OCI-LY3 (cell line): ENCODE results near the gene SEC31B.

Experiments used
- H2AFZ ChIP-seq: fragments of 200-600, 300-600 bp; shearing (Covaris generic); 2 replicates; pipeline ENCODE4 v1.6.0; 2014; ENCODE audit warnings: antibody characterized with exemption, low read depth, low read length
- H3K27ac ChIP-seq: fragments of 200-600, 300-600 bp; sonication (generic); 2 replicates; pipeline ENCODE4 v1.5.1; 2014; ENCODE audit warnings: mild to moderate bottlenecking, low read length, moderate library complexity, mixed read lengths
- H3K27me3 ChIP-seq: fragments of 200-600, 300-600 bp; sonication (generic); 2 replicates; pipeline ENCODE4 v1.6.1; 2014; ENCODE audit warnings: low read depth, low read length, mixed read lengths
- H3K36me3 ChIP-seq: fragments of 200-600, 300-600 bp; sonication (generic); replicated peaks from 2 replicates; pipeline ENCODE3; 2014; ENCODE audit warnings: low read depth, low read length, mixed read lengths
- H3K4me1 ChIP-seq: fragments of 300-600, 200-600 bp; sonication (generic); 2 replicates; pipeline ENCODE4 v1.6.1; 2014; ENCODE audit warnings: low read length, mixed read lengths
- H3K4me2 ChIP-seq: fragments of 200-600, 300-600 bp; sonication (generic); 2 replicates; pipeline ENCODE4 v1.6.1; 2014; ENCODE audit warnings: low read length, mixed read lengths
- H3K4me3 ChIP-seq: fragments of 300-600, 200-600 bp; sonication (generic); 2 replicates; pipeline ENCODE4 v1.5.1; 2014; ENCODE audit warnings: antibody characterized with exemption, mild to moderate bottlenecking, low read length, moderate library complexity
- H3K79me2 ChIP-seq: fragments of 300-600, 200-600 bp; shearing (Covaris generic); 2 replicates; pipeline ENCODE4 v1.6.1; 2014; ENCODE audit warnings: mild to moderate bottlenecking, low read length, mixed read lengths
- H3K9ac ChIP-seq: fragments of 300-600, 200-600 bp; shearing (Covaris generic); 2 replicates; pipeline ENCODE4 v1.6.0; 2014; ENCODE audit warnings: mild to moderate bottlenecking, low read length, moderate library complexity
- H3K9me3 ChIP-seq: fragments of 200-600, 300-600 bp; shearing (Covaris generic); 2 replicates; pipeline ENCODE4 v1.6.1; 2014; ENCODE audit warnings: low read length, mixed read lengths; ENCODE audit not compliant: insufficient read depth
- H4K20me1 ChIP-seq: fragments of 200-600, 300-600 bp; sonication (generic); 2 replicates; pipeline ENCODE4 v1.6.1; 2016; ENCODE audit warnings: low read length, mixed read lengths; ENCODE audit not compliant: insufficient read depth
- CTCF ChIP-seq: fragments of 200-600, 300-600 bp; sonication (generic); IDR thresholded peaks from 2 replicates; pipeline ENCODE4 v1.5.1; 2014; ENCODE audit warnings: antibody characterized with exemption, low read length, low read depth
- EZH2phosphoT487 ChIP-seq: fragments of 200-600 bp; shearing (Covaris generic); IDR thresholded peaks from 2 replicates; pipeline ENCODE4 v1.6.1; 2018; ENCODE audit warnings: antibody characterized with exemption, mixed run types, low read depth

Gene SEC31B

GRCh38 chr10:100567249-100567648 is 47.6 kb upstream of the SEC31B start:
- Histone ChIP-seq H3K9ac (no peak overlapping the region), H3K27ac (no peak overlapping the region), H3K4me2 (no peak overlapping the region), H3K36me3 (no peaks in the 10 kb centered on the region), H4K20me1 (no peaks in the 10 kb centered on the region), H3K9me3 (no peaks in the 10 kb centered on the region), H3K79me2 (no peaks in the 10 kb centered on the region), H2AFZ (no peak overlapping the region), H3K4me3 (no peak overlapping the region), H3K27me3 (no peaks in the 10 kb centered on the region), H3K4me1 (peaks cover 8% of the 10 kb centered on the region; the same call in 1 of the 2 replicates)
- no peak for TF ChIP-seq EZH2phosphoT487
- TF ChIP-seq CTCF = no peak

DNA sequence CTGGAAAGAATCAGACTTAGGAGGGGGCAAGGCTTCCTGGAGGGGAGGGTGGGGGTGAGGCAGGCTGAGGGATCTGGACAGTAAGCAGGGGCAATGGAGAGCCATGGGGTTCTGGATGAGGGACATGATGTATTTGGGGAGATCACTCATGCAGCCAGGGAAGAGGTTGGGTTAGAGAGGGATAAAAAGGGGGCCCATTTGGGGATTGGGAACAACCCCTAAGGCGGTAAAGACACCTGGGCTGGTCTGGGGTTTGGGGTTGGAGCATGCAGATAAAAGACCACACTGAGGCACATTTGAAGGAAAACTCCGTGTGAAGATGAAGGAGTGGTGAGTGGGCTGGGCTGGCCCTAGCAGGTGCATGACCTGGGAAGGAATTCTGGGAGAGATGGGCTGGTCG is 46.9 kb upstream of the SEC31B start:
- H4K20me1 ChIP-seq = no peaks in the 10 kb centered on the region
- no peaks in the 10 kb centered on the region for H3K36me3 ChIP-seq
- H3K27ac ChIP-seq = no peak overlapping the region
- H3K4me2 ChIP-seq = no peak overlapping the region
- H3K4me1 ChIP-seq = peaks cover 8% of the 10 kb centered on the region; the same call in 1 of the 2 replicates
- H3K9me3 ChIP-seq = no peaks in the 10 kb centered on the region
- TF ChIP-seq CTCF (no peak), EZH2phosphoT487 (no peak)
- no peak overlapping the region for H2AFZ ChIP-seq
- H3K79me2 ChIP-seq = no peaks in the 10 kb centered on the region
- H3K27me3 ChIP-seq = no peaks in the 10 kb centered on the region
- no peak overlapping the region for H3K9ac ChIP-seq
- no peak overlapping the region for H3K4me3 ChIP-seq

GRCh38 chr10:100565206-100565985 is 45.7 kb upstream of the SEC31B start:
- Histone ChIP-seq H3K27me3 (no peaks in the 10 kb centered on the region), H3K9me3 (no peaks in the 10 kb centered on the region), H3K4me2 (no peak overlapping the region), H3K9ac (no peak overlapping the region), H3K4me3 (no peak overlapping the region), H3K79me2 (no peaks in the 10 kb centered on the region), H2AFZ (no peak overlapping the region), H3K4me1 (0 out of 2 replicates have a peak, but pooled peaks cover under 1% of the 10 kb centered on the region), H4K20me1 (no peaks in the 10 kb centered on the region), H3K36me3 (no peaks in the 10 kb centered on the region), H3K27ac (no peak overlapping the region)
- TF ChIP-seq CTCF = no peak
- no peak for TF ChIP-seq EZH2phosphoT487

GRCh38 chr10:100562008-100562672 is 42.5 kb upstream of the SEC31B start:
- no peaks in the 10 kb centered on the region for H3K9me3 ChIP-seq
- H4K20me1 ChIP-seq = no peaks in the 10 kb centered on the region
- no peaks in the 10 kb centered on the region for H3K27me3 ChIP-seq
- H3K36me3 ChIP-seq = no peaks in the 10 kb centered on the region
- no peaks in the 10 kb centered on the region for H3K4me1 ChIP-seq
- H3K27ac ChIP-seq = no peak overlapping the region
- H3K79me2 ChIP-seq = no peaks in the 10 kb centered on the region
- H3K9ac ChIP-seq = no peak overlapping the region
- no peak overlapping the region for H3K4me2 ChIP-seq
- no peak overlapping the region for H2AFZ ChIP-seq
- TF ChIP-seq CTCF = no peak
- TF ChIP-seq EZH2phosphoT487 = no peak
- no peak overlapping the region for H3K4me3 ChIP-seq
